ENCODE results near the gene HPS4. TPM values are rescaled to one million over a fixed set of nuclear protein-coding genes. Genes with fewer than 3 reads are reported as not detected.

Gene HPS4
- total and polyA plus RNA-seq, 2 of the 8 experiments (the other 6 are each of a cell fraction or from before 2014, with no cell fraction given) = 28.0 to 35.2 TPM

DNA sequence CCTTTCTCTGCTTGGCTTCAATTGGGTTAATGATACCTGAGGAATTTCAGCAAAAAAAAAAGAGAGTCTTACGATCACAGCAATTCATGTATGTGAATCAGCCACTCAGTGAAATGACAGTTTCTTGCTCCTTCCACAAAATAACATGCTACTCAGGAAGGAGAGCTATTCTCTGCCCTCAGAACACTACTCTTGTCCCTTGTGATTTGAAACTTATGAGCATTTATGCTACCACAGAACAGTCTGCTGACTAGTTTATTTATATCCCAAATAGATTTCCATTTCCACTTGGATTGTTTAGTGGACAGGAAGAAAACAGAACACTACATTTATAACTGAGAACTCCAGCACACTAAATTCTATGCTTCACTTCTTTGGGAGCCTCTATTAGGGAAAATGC, 20.2 kb upstream of the HPS4 start:
- Histone ChIP-seq H4K5ac (ENCODE audit: insufficient read length, low read depth, low read length) (no peak overlapping the region), H2AFZ (ENCODE audit: low read length) (no peak overlapping the region), H3K79me2 (ENCODE audit: control insufficient read depth in 1 of 2, insufficient read depth in 2 of 2, low read length in 2 of 2) (no peaks in the 10 kb centered on the region), H2BK12ac (ENCODE audit: low read depth, low read length) (no peak overlapping the region), H3K14ac (ENCODE audit: insufficient read length) (no peak overlapping the region), H3K4me1 (replicated peaks in 1 of 4; ENCODE audit: control insufficient read depth in 3 of 4, insufficient read depth in 4 of 4, low read length in 3 of 4) (peaks cover 0 to 4% (median 2%) of the 10 kb centered on the region in 4 experiments; a peak in 3 of 7 replicates), H2BK120ac (replicated peaks; ENCODE audit: low read depth, low read length) (no peak overlapping the region), H3K36me3 (ENCODE audit: control insufficient read depth in 2 of 4, insufficient read depth in 4 of 4, low read length in 3 of 4) (peaks cover 31 to 76% (median 66%) of the 10 kb centered on the region in 4 experiments), H2BK5ac (ENCODE audit: low read depth, low read length) (no peak overlapping the region), H3K9me3 (ENCODE audit: insufficient read depth in 2 of 2, low read depth in 1 of 2, low read length in 1 of 2) (no peaks in the 10 kb centered on the region), H3K23ac (ENCODE audit: insufficient read length) (no peak overlapping the region), H4K20me1 (replicated peaks in 1 of 2; ENCODE audit: control insufficient read depth in 1 of 2, insufficient read depth in 2 of 2, low read length in 2 of 2) (peaks cover 0 to 3% of the 10 kb centered on the region in 2 experiments), H3K9ac (replicated peaks in 1 of 4; ENCODE audit: extremely low read depth in 1 of 4, low read depth in 3 of 4, low read length in 3 of 4) (no peak overlapping the region), H4K8ac (ENCODE audit: extremely low read depth, insufficient read depth, low read length) (no peak overlapping the region), H2AK5ac (ENCODE audit: low read depth, low read length) (no peak overlapping the region), H2BK15ac (ENCODE audit: low read length) (no peak overlapping the region), H3K79me1 (ENCODE audit: low read depth, low read length) (no peaks in the 10 kb centered on the region), H3K4me2 (ENCODE audit: insufficient read depth in 1 of 2, low read depth in 2 of 2, low read length in 2 of 2) (no peak overlapping the region), H4K91ac (replicated peaks; ENCODE audit: insufficient read length, low read length) (no peak overlapping the region), H3K4me3 (ENCODE audit: extremely low read depth in 1 of 4, insufficient read depth in 2 of 4, low read depth in 3 of 4, low read length in 4 of 4) (no peak overlapping the region), H3K18ac (ENCODE audit: extremely low read depth, low read length) (no peak overlapping the region), H2BK20ac (ENCODE audit: low read length) (no peak overlapping the region), H3K27ac (ENCODE audit: low read depth, low read length) (no peak overlapping the region), H3K27me3 (replicated peaks in 1 of 4; ENCODE audit: control insufficient read depth in 3 of 4, extremely low read depth in 1 of 4, insufficient read depth in 3 of 4, low read length in 3 of 4) (no peaks in the 10 kb centered on the region), H3K23me2 (ENCODE audit: low read depth, low read length) (no peaks in the 10 kb centered on the region), H3K4ac (replicated peaks; ENCODE audit: insufficient read length, low read depth, low read length) (no peak overlapping the region), H3K56ac (replicated peaks; ENCODE audit: insufficient read length, low read depth, low read length) (no peak overlapping the region)
- POLR2A ChIA-PET (ENCODE audit: partially characterized antibody) = interaction anchor here (0.7 to 3.1 kb wide), 8 partner anchors 9 to 158 kb away, joined by 3 to 13 read pairs (median 6); partner anchors contain the start of genes HPS4, SRRD and TFIP11
- no peak for TF ChIP-seq RBBP5 (IDR thresholded peaks at IDR 0.05; ENCODE audit: borderline replicate concordance, low read depth, low read length)
- TF ChIP-seq, protein P1, sequence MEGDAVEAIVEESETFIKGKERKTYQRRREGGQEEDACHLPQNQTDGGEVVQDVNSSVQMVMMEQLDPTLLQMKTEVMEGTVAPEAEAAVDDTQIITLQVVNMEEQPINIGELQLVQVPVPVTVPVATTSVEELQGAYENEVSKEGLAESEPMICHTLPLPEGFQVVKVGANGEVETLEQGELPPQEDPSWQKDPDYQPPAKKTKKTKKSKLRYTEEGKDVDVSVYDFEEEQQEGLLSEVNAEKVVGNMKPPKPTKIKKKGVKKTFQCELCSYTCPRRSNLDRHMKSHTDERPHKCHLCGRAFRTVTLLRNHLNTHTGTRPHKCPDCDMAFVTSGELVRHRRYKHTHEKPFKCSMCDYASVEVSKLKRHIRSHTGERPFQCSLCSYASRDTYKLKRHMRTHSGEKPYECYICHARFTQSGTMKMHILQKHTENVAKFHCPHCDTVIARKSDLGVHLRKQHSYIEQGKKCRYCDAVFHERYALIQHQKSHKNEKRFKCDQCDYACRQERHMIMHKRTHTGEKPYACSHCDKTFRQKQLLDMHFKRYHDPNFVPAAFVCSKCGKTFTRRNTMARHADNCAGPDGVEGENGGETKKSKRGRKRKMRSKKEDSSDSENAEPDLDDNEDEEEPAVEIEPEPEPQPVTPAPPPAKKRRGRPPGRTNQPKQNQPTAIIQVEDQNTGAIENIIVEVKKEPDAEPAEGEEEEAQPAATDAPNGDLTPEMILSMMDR (IDR thresholded peaks at IDR 0.05; ENCODE audit: control extremely low read depth in 1 of 3, insufficient read depth in 1 of 3, low read depth in 1 of 3, low read length in 3 of 3) = no peak
- TF ChIP-seq GTF2F1 (IDR thresholded peaks at IDR 0.05; ENCODE audit: borderline replicate concordance, low read depth, low read length) = no peak
- no peak for TF ChIP-seq EZH2 (IDR thresholded peaks at IDR 0.05; ENCODE audit: low read depth, low read length, severe bottlenecking)
- TF ChIP-seq TAF1 (IDR thresholded peaks at IDR 0.05; ENCODE audit: low read depth, low read length) = no peak
- no peak for TF ChIP-seq JUND (IDR thresholded peaks at IDR 0.05; ENCODE audit: low read length)
- TF ChIP-seq SP1 (IDR thresholded peaks at IDR 0.05; ENCODE audit: low read depth, low read length) = no peak
- TF ChIP-seq POLR2A (IDR thresholded peaks at IDR 0.05; ENCODE audit: control extremely low read depth in 1 of 2, low read depth in 2 of 2, low read length in 2 of 2) = no peak
- TF ChIP-seq, protein P2, sequence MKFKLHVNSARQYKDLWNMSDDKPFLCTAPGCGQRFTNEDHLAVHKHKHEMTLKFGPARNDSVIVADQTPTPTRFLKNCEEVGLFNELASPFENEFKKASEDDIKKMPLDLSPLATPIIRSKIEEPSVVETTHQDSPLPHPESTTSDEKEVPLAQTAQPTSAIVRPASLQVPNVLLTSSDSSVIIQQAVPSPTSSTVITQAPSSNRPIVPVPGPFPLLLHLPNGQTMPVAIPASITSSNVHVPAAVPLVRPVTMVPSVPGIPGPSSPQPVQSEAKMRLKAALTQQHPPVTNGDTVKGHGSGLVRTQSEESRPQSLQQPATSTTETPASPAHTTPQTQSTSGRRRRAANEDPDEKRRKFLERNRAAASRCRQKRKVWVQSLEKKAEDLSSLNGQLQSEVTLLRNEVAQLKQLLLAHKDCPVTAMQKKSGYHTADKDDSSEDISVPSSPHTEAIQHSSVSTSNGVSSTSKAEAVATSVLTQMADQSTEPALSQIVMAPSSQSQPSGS (IDR thresholded peaks at IDR 0.05; ENCODE audit: low read length) = no peak
- FAIRE-seq = no peak
- 94% methylated on average over 1 of the region's 1 CpG; no CpG with 5 or more reads in 1 of the 2 experiments for WGBS, 2 experiments (ENCODE audit: extremely low coverage in 1 of 2, insufficient coverage in 1 of 2, insufficient read length in 1 of 2, insufficient replicate concordance in 2 of 2, low coverage in 1 of 2, low lambda C conversion rate in 2 of 2, missing lambda C conversion rate in 1 of 2)
- CTCF ChIA-PET (ENCODE audit: partially characterized antibody) = interaction anchor here (0.6 to 4.5 kb wide), 19 partner anchors 8 to 1189 kb away, joined by 3 to 38 read pairs (median 4); partner anchors contain the start of genes MIAT and TFIP11
- DNase-seq (ENCODE audit: low read depth in 1 of 2, low spot score in 2 of 2) = no peak

All from H1 (cell line).